Measurements from ENCODE around the gene NAV2.
A peak's percentile ranks its signal among the peaks of the same experiment; 100 is the strongest.
"Not testable (repeated sequence)": the region's sequence is repeated elsewhere in the genome, so short reads cannot be mapped to it uniquely, and the experiment has no call there.

Gene NAV2

GRCh38 chr11:19960410-19960809, 247.8 kb downstream of the NAV2 start:
- DNase-seq = not testable (repeated sequence)

- no peak for DNase-seq
Observed at GRCh38 chr11:19961225-19961624, 248.6 kb downstream of the NAV2 start.

- no peak for DNase-seq
Observed at GRCh38 chr11:19962053-19962800, 249.6 kb downstream of the NAV2 start.

- DNase-seq = no peak
Observed at GRCh38 chr11:19962801-19963175, 250.2 kb downstream of the NAV2 start.

GRCh38 chr11:19963697-19964387, 251.2 kb downstream of the NAV2 start:
- no peak for DNase-seq

GRCh38 chr11:19966441-19966840, 253.8 kb downstream of the NAV2 start:
- DNase-seq = no peak

- no peak for DNase-seq
Observed at GRCh38 chr11:19966927-19967326, 254.3 kb downstream of the NAV2 start.

GRCh38 chr11:19967787-19968186, 255.2 kb downstream of the NAV2 start:
- no peak for DNase-seq

- DNase-seq = no peak
Observed at GRCh38 chr11:19968860-19969259, 256.2 kb downstream of the NAV2 start.

GRCh38 chr11:19970944-19971343, 258.3 kb downstream of the NAV2 start:
- no peak for DNase-seq

GRCh38 chr11:19972091-19972490, 259.5 kb downstream of the NAV2 start:
- no peak for DNase-seq

GRCh38 chr11:19972651-19973050, 260.0 kb downstream of the NAV2 start:
- DNase-seq = no peak

- no peak for DNase-seq
Observed at GRCh38 chr11:19973136-19973635, 260.5 kb downstream of the NAV2 start.

- DNase-seq = no peak
Observed at GRCh38 chr11:19974886-19975285, 262.2 kb downstream of the NAV2 start.

GRCh38 chr11:19975414-19975990, 262.9 kb downstream of the NAV2 start:
- no peak for DNase-seq

GRCh38 chr11:19976281-19976941, 263.8 kb downstream of the NAV2 start:
- DNase-seq = no peak

- no peak for DNase-seq
Observed at GRCh38 chr11:19977941-19978340, 265.3 kb downstream of the NAV2 start.

- peak; percentile 31 for DNase-seq
Observed at GRCh38 chr11:19978668-19979518, 266.3 kb downstream of the NAV2 start.

- no peak for DNase-seq
Observed at GRCh38 chr11:19979519-19979845, 266.8 kb downstream of the NAV2 start.

- no peak for DNase-seq
Observed at GRCh38 chr11:19980388-19980787, 267.8 kb downstream of the NAV2 start.

GRCh38 chr11:19980957-19981669, 268.5 kb downstream of the NAV2 start:
- no peak for DNase-seq

All from amniotic stem cell (primary cell).